AG10803 (cell line): ENCODE data around the gene TNFRSF18.

Source experiments
- DNase-seq: peaks from one replicate; pipeline ENCODE4 v3.0.0; 2010; ENCODE audit warnings: low read depth
- H3K4me3 ChIP-seq: 2 replicates; pipeline ENCODE4 v1.5.1; 2011; ENCODE audit warnings: mild to moderate bottlenecking, low read length, control low read depth
- TF ChIP-seq, protein P1 (sequence below): conservative IDR thresholded peaks from 2 replicates; pipeline ENCODE4 v1.5.1; 2011; ENCODE audit warnings: mild to moderate bottlenecking, low read length, control low read depth, inconsistent platforms

TNFRSF18 gene

DNA sequence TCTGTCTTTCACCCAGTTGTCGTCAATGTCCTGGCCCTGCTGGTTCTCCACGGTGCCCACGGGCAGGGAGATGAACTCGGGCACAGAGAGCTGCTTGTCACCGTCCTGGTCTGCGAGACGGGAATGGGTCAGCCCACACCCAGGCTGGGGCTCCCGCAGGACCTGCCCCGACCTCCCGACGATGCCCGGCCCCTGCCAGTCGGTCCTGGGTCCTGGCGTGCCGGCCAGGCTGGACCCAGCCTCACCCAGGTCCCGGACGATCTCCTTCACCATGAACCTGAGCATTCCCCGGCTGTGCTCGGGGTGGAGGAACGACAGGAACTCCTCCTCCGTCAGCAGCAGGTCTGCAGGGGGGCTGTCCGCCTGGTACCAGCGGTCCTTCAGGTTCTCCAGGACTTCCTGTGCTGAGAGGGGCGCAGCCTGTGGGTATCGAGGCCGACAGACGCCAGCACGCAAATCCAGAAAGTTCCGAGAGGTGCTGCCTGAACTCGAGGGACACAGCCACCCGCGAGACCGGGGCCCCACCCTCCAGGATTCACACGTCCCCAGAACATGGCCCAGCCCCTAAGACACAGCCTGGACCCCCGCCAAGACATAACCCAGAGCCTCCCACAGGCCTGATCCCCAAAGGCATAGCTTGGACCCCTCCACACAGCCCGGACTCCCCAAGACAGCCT, 12.3 kb upstream of the TNFRSF18 start:
- no peak overlapping the region for H3K4me3 ChIP-seq
- DNase-seq: no peak
- TF ChIP-seq, protein P1, sequence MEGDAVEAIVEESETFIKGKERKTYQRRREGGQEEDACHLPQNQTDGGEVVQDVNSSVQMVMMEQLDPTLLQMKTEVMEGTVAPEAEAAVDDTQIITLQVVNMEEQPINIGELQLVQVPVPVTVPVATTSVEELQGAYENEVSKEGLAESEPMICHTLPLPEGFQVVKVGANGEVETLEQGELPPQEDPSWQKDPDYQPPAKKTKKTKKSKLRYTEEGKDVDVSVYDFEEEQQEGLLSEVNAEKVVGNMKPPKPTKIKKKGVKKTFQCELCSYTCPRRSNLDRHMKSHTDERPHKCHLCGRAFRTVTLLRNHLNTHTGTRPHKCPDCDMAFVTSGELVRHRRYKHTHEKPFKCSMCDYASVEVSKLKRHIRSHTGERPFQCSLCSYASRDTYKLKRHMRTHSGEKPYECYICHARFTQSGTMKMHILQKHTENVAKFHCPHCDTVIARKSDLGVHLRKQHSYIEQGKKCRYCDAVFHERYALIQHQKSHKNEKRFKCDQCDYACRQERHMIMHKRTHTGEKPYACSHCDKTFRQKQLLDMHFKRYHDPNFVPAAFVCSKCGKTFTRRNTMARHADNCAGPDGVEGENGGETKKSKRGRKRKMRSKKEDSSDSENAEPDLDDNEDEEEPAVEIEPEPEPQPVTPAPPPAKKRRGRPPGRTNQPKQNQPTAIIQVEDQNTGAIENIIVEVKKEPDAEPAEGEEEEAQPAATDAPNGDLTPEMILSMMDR: no peak

DNA sequence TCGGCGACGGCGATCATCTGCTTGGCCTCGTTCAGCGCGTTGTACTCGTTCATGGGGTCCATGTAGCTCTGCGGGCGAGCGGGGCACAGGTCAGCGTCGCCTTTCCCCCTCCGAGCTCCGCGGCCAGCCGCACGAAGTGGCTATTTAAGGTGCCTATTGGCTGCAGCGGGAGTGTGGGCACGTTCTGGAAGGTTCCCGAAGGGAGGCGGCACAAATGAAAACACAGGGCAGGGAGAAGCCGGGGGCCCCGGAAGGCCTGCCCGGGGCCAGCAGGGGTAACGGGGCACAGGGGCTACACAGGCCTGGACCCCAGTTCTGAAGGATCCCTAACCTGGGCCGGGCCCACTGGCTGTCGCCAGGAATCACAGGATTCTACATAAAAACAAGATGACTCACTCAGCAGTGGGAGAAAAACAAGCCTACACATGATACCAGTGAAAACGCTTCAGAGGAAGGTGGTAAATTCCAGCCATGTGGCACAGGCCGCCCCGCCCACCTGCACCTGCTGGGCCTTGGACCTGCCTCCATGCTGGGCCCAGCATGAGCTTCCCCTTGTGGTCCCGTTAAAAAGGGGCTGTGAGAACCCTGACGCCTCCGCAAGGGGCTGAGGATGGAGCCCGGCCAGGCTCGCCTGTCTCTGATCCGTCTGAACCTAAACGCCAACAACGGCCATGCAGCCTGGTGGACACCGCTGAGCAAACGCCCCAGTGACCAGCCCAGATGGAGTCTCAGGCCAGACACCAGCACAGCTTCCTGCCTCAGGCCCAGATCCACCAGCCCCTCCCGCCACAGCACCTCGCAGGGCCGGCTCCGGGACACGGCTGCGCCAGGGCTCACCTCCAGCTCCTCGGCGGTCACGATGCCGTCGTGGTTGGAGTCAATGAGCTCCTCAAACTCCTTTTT, 11.5 kb upstream of the TNFRSF18 start:
- no peak for DNase-seq
- TF ChIP-seq, protein P1: no peak
- no peak overlapping the region for H3K4me3 ChIP-seq

DNA sequence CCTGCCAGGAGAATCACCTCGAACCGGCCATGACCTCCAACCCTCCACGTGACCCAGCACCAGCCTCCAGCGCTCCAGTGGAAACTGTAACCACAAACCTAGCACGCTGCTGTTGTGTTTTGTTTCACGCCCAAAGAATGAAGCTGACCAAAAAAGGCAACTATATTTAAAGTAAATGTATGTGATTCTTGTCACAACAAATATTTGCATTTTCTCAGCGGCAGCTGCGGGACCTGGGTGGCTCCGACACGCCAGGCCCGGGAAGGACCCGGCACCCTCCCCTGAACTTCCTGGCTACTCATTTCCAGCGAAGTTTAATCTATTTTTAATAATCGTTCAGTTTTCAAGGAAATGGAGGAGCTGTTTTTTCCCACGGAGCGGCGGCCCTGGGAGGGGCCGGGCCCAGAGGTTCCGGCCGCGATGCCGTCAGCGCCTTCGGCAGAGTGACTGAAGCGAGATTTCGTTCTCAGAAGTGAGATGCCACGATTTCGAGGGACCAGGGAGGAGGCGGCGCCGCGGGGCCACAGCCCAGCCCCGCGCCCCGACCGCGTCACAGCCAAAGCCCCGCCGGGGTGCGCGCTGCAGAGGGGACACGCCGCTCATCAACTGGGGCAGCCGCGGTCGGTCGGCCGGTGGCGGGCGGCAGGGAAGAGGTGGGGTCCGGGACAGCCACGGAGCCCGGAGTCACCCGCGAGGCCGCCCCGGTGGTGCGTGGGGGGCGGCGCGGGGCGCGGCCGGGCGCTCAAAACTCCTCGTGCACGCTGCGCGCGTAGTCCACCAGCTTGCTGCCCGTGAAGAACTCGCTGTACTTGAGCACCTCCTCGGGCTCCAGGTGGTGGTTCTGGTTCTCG, 10.6 kb upstream of the TNFRSF18 start:
- TF ChIP-seq, protein P1: no peak
- no peak for DNase-seq
- H3K4me3 ChIP-seq: no peak overlapping the region

DNA sequence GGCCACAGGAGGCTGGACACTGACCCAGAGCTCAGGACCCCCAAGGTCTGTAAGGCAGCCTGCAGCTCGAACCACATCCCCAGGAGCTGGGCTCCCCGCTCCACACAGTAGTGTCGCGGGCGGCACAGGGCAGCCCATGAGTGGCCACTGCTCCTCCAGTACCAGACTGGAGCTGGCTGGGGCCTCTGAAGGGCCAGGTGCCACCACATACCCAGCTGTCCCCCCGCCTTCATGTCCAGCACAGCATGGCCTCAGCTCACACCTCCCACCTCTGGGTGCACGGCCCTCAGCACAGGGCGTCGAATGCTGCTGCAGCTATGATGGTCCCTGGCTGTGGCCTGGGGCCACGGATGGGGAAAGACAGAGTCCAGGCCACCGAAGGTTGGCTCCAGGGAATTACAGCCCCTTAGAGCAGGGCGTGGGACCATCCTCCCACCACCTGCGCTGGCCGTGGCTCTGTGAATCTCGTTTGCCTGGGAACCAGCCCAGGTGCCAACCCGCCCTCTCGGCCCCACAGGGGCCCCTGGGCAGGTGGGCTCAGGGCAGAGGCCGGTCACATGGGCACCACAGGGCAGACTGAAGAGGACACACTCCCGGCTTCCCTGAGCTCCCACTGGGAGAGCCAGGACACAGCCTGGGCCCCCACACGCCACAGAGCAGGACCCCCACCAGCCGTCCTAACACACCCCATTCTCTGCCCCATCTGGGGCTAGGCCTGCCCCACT, 9.7 kb upstream of the TNFRSF18 start:
- TF ChIP-seq, protein P1: no peak
- no peak for DNase-seq
- H3K4me3 ChIP-seq: no peak overlapping the region

DNA sequence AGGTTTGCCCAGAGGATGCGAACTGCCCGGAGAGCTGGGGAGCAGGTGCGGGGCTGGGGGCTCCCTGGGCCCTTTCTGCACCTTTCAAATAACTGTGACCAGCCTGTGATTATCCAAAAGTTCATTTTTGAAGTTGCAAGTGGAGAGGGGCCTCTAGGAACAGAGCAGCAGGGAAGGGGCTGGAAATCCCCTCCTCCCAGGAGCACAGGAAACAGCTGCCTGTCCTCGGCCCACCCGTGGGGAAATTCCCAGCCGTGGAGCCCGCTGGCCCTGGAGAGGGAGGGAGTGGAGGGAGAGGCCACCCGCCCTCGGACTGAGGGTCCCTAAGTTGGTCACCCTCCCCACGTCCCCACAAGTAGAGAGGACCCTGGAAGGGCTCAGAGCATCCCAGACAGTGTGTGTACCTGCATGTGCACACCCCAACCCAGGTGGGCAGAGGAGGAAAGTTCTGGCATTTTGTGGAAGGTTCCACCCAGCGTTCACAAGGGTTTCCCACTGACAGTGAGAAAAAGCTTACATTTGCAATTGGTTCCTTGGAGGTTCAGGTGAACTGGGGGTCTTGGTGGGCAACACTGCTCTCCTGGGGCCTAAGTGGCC, 8.8 kb upstream of the TNFRSF18 start:
- H3K4me3 ChIP-seq: no peak overlapping the region
- TF ChIP-seq, protein P1: no peak
- no peak for DNase-seq
